ENCODE data around the gene SCN1B.

SCN1B gene

GRCh38 chr19:35039881-35040825 lies 9.9 kb downstream of the SCN1B start:
- ChIA-PET POLR2A (interaction anchor here (0.6 kb wide), 1 partner anchor 8 kb away, joined by 6 read pairs; no protein-coding TSS in a partner anchor), CTCF (no interaction called here)
- H3K4me3 ChIP-seq (ENCODE audit: low read depth, low read length) = no peak overlapping the region
- H3K27ac ChIP-seq (ENCODE audit: extremely low read depth, low read depth, low read length) = no peak overlapping the region
- TF ChIP-seq ZSCAN16 (tag by site-specific recombination; IDR thresholded peaks at IDR 0.05) (no peak), SP2 (tag by site-specific recombination; IDR thresholded peaks at IDR 0.05) (peak; percentile 10; the same call in 1 of the 2 replicates), ZNF449 (tag by site-specific recombination; IDR thresholded peaks at IDR 0.05) (no peak), ZNF473 (tag by site-specific recombination; IDR thresholded peaks at IDR 0.05) (peak; percentile 67), ZNF302 (tag by site-specific recombination; IDR thresholded peaks at IDR 0.05; ENCODE audit: low read depth) (0 out of 2 replicates have a peak, but pooled peaks have one; percentile 48), ZNF600 (tag by site-specific recombination; IDR thresholded peaks at IDR 0.05) (0 out of 2 replicates have a peak, but pooled peaks have one; percentile 39), SCRT1 (tag by site-specific recombination; IDR thresholded peaks at IDR 0.05; ENCODE audit: borderline replicate concordance) (no peak), ZNF76 (tag by site-specific recombination; IDR thresholded peaks at IDR 0.05; ENCODE audit: borderline replicate concordance, low read depth) (peak; percentile 14; the same call in 1 of the 2 replicates), ZNF639 (tag by site-specific recombination; IDR thresholded peaks at IDR 0.05) (no peak), KLF8 (tag by site-specific recombination; IDR thresholded peaks at IDR 0.05) (peak; percentile 10; the same call in 1 of the 2 replicates), ZNF175 (tag by site-specific recombination; IDR thresholded peaks at IDR 0.05) (peak; percentile 76; the same call in 1 of the 2 replicates), ZNF768 (tag by site-specific recombination; IDR thresholded peaks at IDR 0.05) (no peak)
- TF ChIP-seq, protein P1, sequence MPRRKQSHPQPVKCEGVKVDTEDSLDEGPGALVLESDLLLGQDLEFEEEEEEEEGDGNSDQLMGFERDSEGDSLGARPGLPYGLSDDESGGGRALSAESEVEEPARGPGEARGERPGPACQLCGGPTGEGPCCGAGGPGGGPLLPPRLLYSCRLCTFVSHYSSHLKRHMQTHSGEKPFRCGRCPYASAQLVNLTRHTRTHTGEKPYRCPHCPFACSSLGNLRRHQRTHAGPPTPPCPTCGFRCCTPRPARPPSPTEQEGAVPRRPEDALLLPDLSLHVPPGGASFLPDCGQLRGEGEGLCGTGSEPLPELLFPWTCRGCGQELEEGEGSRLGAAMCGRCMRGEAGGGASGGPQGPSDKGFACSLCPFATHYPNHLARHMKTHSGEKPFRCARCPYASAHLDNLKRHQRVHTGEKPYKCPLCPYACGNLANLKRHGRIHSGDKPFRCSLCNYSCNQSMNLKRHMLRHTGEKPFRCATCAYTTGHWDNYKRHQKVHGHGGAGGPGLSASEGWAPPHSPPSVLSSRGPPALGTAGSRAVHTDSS (tag by site-specific recombination; IDR thresholded peaks at IDR 0.05) = no peak
- TF ChIP-seq, protein P2, sequence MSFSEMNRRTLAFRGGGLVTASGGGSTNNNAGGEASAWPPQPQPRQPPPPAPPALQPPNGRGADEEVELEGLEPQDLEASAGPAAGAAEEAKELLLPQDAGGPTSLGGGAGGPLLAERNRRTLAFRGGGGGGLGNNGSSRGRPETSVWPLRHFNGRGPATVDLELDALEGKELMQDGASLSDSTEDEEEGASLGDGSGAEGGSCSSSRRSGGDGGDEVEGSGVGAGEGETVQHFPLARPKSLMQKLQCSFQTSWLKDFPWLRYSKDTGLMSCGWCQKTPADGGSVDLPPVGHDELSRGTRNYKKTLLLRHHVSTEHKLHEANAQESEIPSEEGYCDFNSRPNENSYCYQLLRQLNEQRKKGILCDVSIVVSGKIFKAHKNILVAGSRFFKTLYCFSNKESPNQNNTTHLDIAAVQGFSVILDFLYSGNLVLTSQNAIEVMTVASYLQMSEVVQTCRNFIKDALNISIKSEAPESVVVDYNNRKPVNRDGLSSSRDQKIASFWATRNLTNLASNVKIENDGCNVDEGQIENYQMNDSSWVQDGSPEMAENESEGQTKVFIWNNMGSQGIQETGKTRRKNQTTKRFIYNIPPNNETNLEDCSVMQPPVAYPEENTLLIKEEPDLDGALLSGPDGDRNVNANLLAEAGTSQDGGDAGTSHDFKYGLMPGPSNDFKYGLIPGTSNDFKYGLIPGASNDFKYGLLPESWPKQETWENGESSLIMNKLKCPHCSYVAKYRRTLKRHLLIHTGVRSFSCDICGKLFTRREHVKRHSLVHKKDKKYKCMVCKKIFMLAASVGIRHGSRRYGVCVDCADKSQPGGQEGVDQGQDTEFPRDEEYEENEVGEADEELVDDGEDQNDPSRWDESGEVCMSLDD (tag by site-specific recombination; IDR thresholded peaks at IDR 0.05) = peak; percentile 56; the same call in 1 of the 2 replicates
- TF ChIP-seq, protein P3, sequence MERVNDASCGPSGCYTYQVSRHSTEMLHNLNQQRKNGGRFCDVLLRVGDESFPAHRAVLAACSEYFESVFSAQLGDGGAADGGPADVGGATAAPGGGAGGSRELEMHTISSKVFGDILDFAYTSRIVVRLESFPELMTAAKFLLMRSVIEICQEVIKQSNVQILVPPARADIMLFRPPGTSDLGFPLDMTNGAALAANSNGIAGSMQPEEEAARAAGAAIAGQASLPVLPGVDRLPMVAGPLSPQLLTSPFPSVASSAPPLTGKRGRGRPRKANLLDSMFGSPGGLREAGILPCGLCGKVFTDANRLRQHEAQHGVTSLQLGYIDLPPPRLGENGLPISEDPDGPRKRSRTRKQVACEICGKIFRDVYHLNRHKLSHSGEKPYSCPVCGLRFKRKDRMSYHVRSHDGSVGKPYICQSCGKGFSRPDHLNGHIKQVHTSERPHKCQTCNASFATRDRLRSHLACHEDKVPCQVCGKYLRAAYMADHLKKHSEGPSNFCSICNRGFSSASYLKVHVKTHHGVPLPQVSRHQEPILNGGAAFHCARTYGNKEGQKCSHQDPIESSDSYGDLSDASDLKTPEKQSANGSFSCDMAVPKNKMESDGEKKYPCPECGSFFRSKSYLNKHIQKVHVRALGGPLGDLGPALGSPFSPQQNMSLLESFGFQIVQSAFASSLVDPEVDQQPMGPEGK (tag by site-specific recombination; IDR thresholded peaks at IDR 0.05) = peak; percentile 57
- peaks cover 0 to 7% of the 10 kb centered on the region in 2 experiments; a peak in 1 of 3 replicates for H3K36me3 ChIP-seq (ENCODE audit: control insufficient read depth in 2 of 2, insufficient read depth in 1 of 2, low read length in 2 of 2)
- no peaks in the 10 kb centered on the region for H3K9me3 ChIP-seq (ENCODE audit: control insufficient read depth, insufficient read depth, low read depth, low read length)
- H3K4me1 ChIP-seq (ENCODE audit: control insufficient read depth, insufficient read depth, low read length) = no peaks in the 10 kb centered on the region

Measured in HEK293 (cell line).